K562 (cell line): ENCODE measurements around the gene COQ8A. TPM values are rescaled to one million over a fixed set of nuclear protein-coding genes. Genes with fewer than 3 reads are reported as not detected.
A peak's percentile ranks its signal among the peaks of the same experiment; 100 is the strongest.

Source experiments
- BCOR ChIP-seq: fragments of 450-650 bp; IDR thresholded peaks from 2 replicates; pipeline ENCODE4 v1.6.1; 2016
- BHLHE40 ChIP-seq: IDR thresholded peaks from 2 replicates; pipeline ENCODE4 v1.6.1; 2011; ENCODE audit warnings: low read length, improper control_type of control experiment
- EZH2 ChIP-seq: IDR thresholded peaks from 2 replicates; pipeline ENCODE4 v1.6.1; 2012; ENCODE audit warnings: low read depth, mild to moderate bottlenecking, inconsistent platforms, low read length, borderline replicate concordance
- GABPA ChIP-seq: fragments of 200-800 bp; sonication (Bioruptor generic); conservative IDR thresholded peaks from 2 replicates; pipeline ENCODE4 v1.6.1; 2016; ENCODE audit warnings: low read depth, missing genetic modification characterization, missing compliant biosample characterization
- HNRNPH1 ChIP-seq: fragments of 200-400 bp; formaldehyde crosslinking; optimal IDR thresholded peaks from 2 replicates; pipeline ENCODE3; 2017; ENCODE audit warnings: low read depth, mild to moderate bottlenecking, low read length, moderate library complexity
- NCOR1 ChIP-seq: fragments of 450-650 bp; IDR thresholded peaks from 2 replicates; pipeline ENCODE4 v1.6.1; 2016; ENCODE audit warnings: mild to moderate bottlenecking, moderate library complexity
- PATZ1 ChIP-seq: fragments of 250-450 bp; sonication (Bioruptor Pico); IDR thresholded peaks from 2 replicates; pipeline ENCODE4 v1.5.0; 2020; ENCODE audit warnings: mild to moderate bottlenecking, borderline replicate concordance
- PHF20 ChIP-seq: fragments of 450-650 bp; IDR thresholded peaks from 2 replicates; pipeline ENCODE4 v1.6.1; 2018; ENCODE audit not compliant: partially characterized antibody
- RREB1 ChIP-seq: fragments of 250-450 bp; sonication (Bioruptor Pico); IDR thresholded peaks from 2 replicates; pipeline ENCODE4 v1.4.0; 2020
- SMARCC2 ChIP-seq: fragments of 450-650 bp; IDR thresholded peaks from 2 replicates; pipeline ENCODE4 v1.6.1; 2017; ENCODE audit warnings: antibody characterized with exemption, moderate library complexity, mild to moderate bottlenecking, low read depth
- ZBTB43 ChIP-seq: sonication (generic); formaldehyde crosslinking; IDR thresholded peaks from 2 replicates; pipeline ENCODE4 v1.8.0; 2023; ENCODE audit warnings: mild to moderate bottlenecking, missing genetic modification reagents
- ZBTB49 ChIP-seq: sonication (generic); formaldehyde crosslinking; IDR thresholded peaks from 2 replicates; pipeline ENCODE4 v1.8.0; 2022; ENCODE audit warnings: missing genetic modification reagents, mild to moderate bottlenecking, borderline replicate concordance
- ZNF175 ChIP-seq: fragments of 200-800 bp; sonication (Bioruptor generic); IDR thresholded peaks from 2 replicates; pipeline ENCODE4 v1.6.1; 2016; ENCODE audit warnings: low read depth, mild to moderate bottlenecking, missing genetic modification characterization, missing compliant biosample characterization
- ZNF282 ChIP-seq: sonication (generic); formaldehyde crosslinking; IDR thresholded peaks from 2 replicates; pipeline ENCODE4 v1.8.1; 2023; ENCODE audit warnings: missing genetic modification reagents
- ZNF444 ChIP-seq: fragments of 250-450 bp; sonication (Bioruptor Pico); IDR thresholded peaks from 2 replicates; pipeline ENCODE4 v1.4.0; 2020; ENCODE audit warnings: mild to moderate bottlenecking, moderate library complexity
- ZNF668 ChIP-seq: fragments of 250-450 bp; sonication (Bioruptor Pico); IDR thresholded peaks from 2 replicates; pipeline ENCODE4 v1.8.0; 2022; ENCODE audit warnings: mild to moderate bottlenecking, inconsistent platforms
- polyA plus RNA-seq, 8 experiments: library from polyadenylated mRNA; depleted of rRNA in 4 of 8; stranded (reverse) in 5 of 8; unstranded in 3 of 8; fragments of >200 nt; fragmentation: Nextera tagmentation in 2 of 8; fragmentation: Illumina TruSeq in 1 of 8; extraction: Ambion mirVana in 2 of 8; extraction: Trizol in 1 of 8; gene quantifications; 2 replicates each; pipeline versions ENCODE4 v1.2.1 to v1.2.3, GENCODE V29; 2011 to 2014; ENCODE audit warnings: inconsistent platforms in 1 of 8, missing spikeins in 1 of 8
- total RNA-seq, 7 experiments: library from RNA; depleted of rRNA in 6 of 7; stranded (reverse); fragments of >200 nt in 6 of 7; fragmentation: Illumina TruSeq in 2 of 7; extraction: Trizol in 2 of 7; gene quantifications; 2 replicates each; pipeline versions ENCODE4 v1.2.1 to v1.2.3, GENCODE V29; 2011 to 2021; ENCODE audit warnings: low replicate concordance in 1 of 7

COQ8A gene
- total and polyA plus RNA-seq, 9 of the 15 experiments (the other 6 are each of a cell fraction or from before 2014, with no cell fraction given): 2.6 to 54.3 (median 32.4) TPM

- TF ChIP-seq RREB1 (CRISPR knock-in tag) (no peak), ZBTB43 (peak; percentile 15), ZNF444 (CRISPR knock-in tag) (0 out of 2 replicates have a peak, but pooled peaks have one; percentile 8), ZNF668 (CRISPR knock-in tag) (no peak), EZH2 (no peak), PHF20 (peak; percentile 42), PATZ1 (CRISPR knock-in tag) (no peak), BHLHE40 (peak; percentile 100), BCOR (no peak), SMARCC2 (0 out of 2 replicates have a peak, but pooled peaks have one; percentile 31), HNRNPH1 (no peak), ZNF175 (CRISPR knock-in tag) (no peak), ZNF282 (CRISPR knock-in tag) (peak; percentile 94), GABPA (tag) (0 out of 2 replicates have a peak, but pooled peaks have one; percentile 25), NCOR1 (no peak), ZBTB49 (CRISPR knock-in tag) (0 out of 2 replicates have a peak, but pooled peaks have one; percentile 46)
Observed at GRCh38 chr1:226940029-226940805, at the start of gene COQ8A (continued).
